AG09309 (cell line): ENCODE data around the gene SNUPN.

Experiments
- DNase-seq: peaks from one replicate; pipeline ENCODE4 v3.0.0-alpha.2; 2010; ENCODE audit warnings: low read depth
- H3K4me3 ChIP-seq: 2 replicates; pipeline ENCODE4 v1.5.1; 2011; ENCODE audit warnings: mild to moderate bottlenecking, low read depth, low read length, moderate library complexity; ENCODE audit not compliant: control insufficient read depth
- CTCF ChIP-seq: IDR thresholded peaks from 2 replicates; pipeline ENCODE4 v1.5.1; 2011; ENCODE audit warnings: mild to moderate bottlenecking, low read depth, low read length, inconsistent platforms; ENCODE audit not compliant: insufficient read depth, control insufficient read depth; ENCODE audit errors: missing control alignments

SNUPN gene

GRCh38 chr15:75644376-75644775 lies 18.9 kb upstream of the SNUPN start:
- no peak overlapping the region for H3K4me3 ChIP-seq
- TF ChIP-seq CTCF, result no peak

GRCh38 chr15:75641603-75642002 lies 16.1 kb upstream of the SNUPN start:
- no peak for DNase-seq
- no peak overlapping the region for H3K4me3 ChIP-seq
- no peak for TF ChIP-seq CTCF

More at GRCh38 chr15:75644376-75644775, 18.9 kb upstream of the SNUPN start:
- no peak for DNase-seq

- no peak for TF ChIP-seq CTCF
- DNase-seq, result no peak
- H3K4me3 ChIP-seq, result no peak overlapping the region
Observed at GRCh38 chr15:75641179-75641503, 15.6 kb upstream of the SNUPN start.

GRCh38 chr15:75640483-75641178 lies 15.1 kb upstream of the SNUPN start:
- peak overlapping the region; percentile 87 for H3K4me3 ChIP-seq
- no peak for TF ChIP-seq CTCF
- no peak for DNase-seq

GRCh38 chr15:75639709-75640482 lies 14.4 kb upstream of the SNUPN start, which contains the start of gene IMP3:
Gene IMP3 (minus strand): TSS chr15:75640224. CDS start chr15:75640168, 56 bp downstream.
- peak; percentile 82 for DNase-seq
- peak within 1 kb of the TSS; percentile 87 for H3K4me3 ChIP-seq
- TF ChIP-seq CTCF, result no peak

GRCh38 chr15:75639191-75639708 lies 13.7 kb upstream of the SNUPN start:
- no peak for TF ChIP-seq CTCF

More at GRCh38 chr15:75639191-75639708, 13.7 kb upstream of the SNUPN start:
- no peak for DNase-seq
- peak overlapping the region; percentile 87 for H3K4me3 ChIP-seq
